Colonic mucosa (tissue), 4 donors: ENCODE data around the gene MCM5. TPM values are rescaled to one million over a fixed set of nuclear protein-coding genes. Genes with fewer than 3 reads are reported as not detected.

Experiments
- DNase-seq: peaks from one replicate; pipeline ENCODE4 v3.0.0-alpha.2; 2020
- H3K27ac ChIP-seq: fragments of 200-600 bp; one replicate; pipeline ENCODE4 v1.8.0; 2021
- H3K27me3 ChIP-seq: fragments of 200-600 bp; one replicate; pipeline ENCODE4 v1.8.0; 2021
- H3K36me3 ChIP-seq: fragments of 200-600 bp; one replicate; pipeline ENCODE4 v1.8.0; 2021
- H3K4me1 ChIP-seq: fragments of 200-600 bp; one replicate; pipeline ENCODE4 v1.8.0; 2021; ENCODE audit warnings: mild to moderate bottlenecking
- H3K4me3 ChIP-seq: fragments of 200-600 bp; one replicate; pipeline ENCODE4 v1.8.0; 2021
- H3K9ac ChIP-seq, 2 donors: one replicate each; pipeline ENCODE4 v1.7.0; 2013; ENCODE audit warnings: control low read depth in 2 of 2, low read depth in 2 of 2, low read length in 2 of 2
- H3K9me3 ChIP-seq: fragments of 200-600 bp; one replicate; pipeline ENCODE4 v1.8.0; 2021
- intact Hi-C: fragments of 100-400 bp; cut with DNase I; formaldehyde crosslinking; loops from one replicate; pipeline ENCODE4 v1.14.1; 2022
- total RNA-seq, 2 donors: library from RNA; stranded (reverse); fragmentation: NEBNext Ultra II Directional in 1 of 2; extraction: Animal tissue kit (Norgen Biotek cat#: 25700) in 1 of 2; gene quantifications; one replicate each; pipeline ENCODE4 v1.2.1, GENCODE V29; 2021
- TF ChIP-seq, protein P1 (sequence below): fragments of 200-600 bp; IDR thresholded peaks from one replicate; pipeline ENCODE4 v1.8.0; 2022; ENCODE audit warnings: antibody characterized with exemption, mild to moderate bottlenecking
- donor health status: healthy.
- donor health status: DM: no; HTN: no; CAD: no.
- donor health status: DM: no; HTN: no; CAD: no.

The MCM5 gene
- total RNA-seq, 2 donors from 2014 or later = 33.0 to 120 TPM

DNA sequence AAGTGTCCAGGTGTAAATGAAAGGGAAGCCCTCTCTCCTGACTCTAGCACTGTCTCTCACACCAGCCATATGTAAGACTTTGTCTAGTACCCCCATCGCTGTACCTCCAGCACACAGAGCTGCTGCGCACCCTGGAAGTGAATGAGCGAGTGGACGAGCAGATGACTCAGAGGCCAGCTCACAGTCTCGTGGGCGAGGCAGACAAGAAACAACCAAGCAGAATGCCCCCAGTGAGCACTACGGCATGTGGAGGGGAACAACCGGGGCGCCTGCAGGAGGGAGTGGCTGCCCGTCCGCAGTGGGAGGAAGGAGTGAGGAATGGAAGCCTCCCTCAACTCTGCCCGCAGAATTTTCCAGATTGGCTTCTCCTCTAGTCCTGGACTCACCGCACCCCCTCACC, 46.4 kb downstream of the MCM5 start:
- H3K4me1 ChIP-seq = no peaks in the 10 kb centered on the region
- no peak overlapping the region for H3K4me3 ChIP-seq
- intact Hi-C loops = no loop called here
- H3K9ac ChIP-seq = no peak overlapping the region
- H3K9me3 ChIP-seq = no peaks in the 10 kb centered on the region
- TF ChIP-seq, protein P1, sequence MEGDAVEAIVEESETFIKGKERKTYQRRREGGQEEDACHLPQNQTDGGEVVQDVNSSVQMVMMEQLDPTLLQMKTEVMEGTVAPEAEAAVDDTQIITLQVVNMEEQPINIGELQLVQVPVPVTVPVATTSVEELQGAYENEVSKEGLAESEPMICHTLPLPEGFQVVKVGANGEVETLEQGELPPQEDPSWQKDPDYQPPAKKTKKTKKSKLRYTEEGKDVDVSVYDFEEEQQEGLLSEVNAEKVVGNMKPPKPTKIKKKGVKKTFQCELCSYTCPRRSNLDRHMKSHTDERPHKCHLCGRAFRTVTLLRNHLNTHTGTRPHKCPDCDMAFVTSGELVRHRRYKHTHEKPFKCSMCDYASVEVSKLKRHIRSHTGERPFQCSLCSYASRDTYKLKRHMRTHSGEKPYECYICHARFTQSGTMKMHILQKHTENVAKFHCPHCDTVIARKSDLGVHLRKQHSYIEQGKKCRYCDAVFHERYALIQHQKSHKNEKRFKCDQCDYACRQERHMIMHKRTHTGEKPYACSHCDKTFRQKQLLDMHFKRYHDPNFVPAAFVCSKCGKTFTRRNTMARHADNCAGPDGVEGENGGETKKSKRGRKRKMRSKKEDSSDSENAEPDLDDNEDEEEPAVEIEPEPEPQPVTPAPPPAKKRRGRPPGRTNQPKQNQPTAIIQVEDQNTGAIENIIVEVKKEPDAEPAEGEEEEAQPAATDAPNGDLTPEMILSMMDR = no peak
- no peak for DNase-seq
- no peaks in the 10 kb centered on the region for H3K36me3 ChIP-seq
- peak overlapping the region; percentile 22 for H3K27ac ChIP-seq
- H3K27me3 ChIP-seq = no peaks in the 10 kb centered on the region

DNA sequence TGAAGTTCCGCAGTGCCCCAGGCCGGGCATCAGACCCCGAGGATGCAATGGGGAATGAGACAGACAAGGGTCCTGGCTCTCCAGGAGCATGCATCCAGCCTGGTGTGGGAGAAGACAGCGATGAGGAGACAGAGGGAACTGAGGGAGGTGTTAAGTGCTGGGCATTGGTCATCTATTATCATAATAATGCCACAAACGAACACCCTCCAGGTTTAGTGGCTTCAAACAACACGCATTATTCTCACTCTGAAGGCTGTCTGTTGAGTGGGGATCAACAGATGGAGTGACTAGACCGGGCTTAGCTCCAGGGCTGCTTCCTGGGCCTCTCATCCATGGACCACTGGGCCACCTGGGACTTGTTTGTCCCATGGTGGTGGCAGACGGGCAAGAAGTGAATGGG, 48.6 kb downstream of the MCM5 start:
- Histone ChIP-seq H3K27ac (no peak overlapping the region), H3K4me1 (peaks cover 10% of the 10 kb centered on the region), H3K27me3 (no peaks in the 10 kb centered on the region), H3K9ac (no peak overlapping the region), H3K36me3 (no peaks in the 10 kb centered on the region), H3K9me3 (no peaks in the 10 kb centered on the region), H3K4me3 (no peak overlapping the region)
- intact Hi-C loops = no loop called here
- TF ChIP-seq, protein P1 = no peak
- no peak for DNase-seq

DNA sequence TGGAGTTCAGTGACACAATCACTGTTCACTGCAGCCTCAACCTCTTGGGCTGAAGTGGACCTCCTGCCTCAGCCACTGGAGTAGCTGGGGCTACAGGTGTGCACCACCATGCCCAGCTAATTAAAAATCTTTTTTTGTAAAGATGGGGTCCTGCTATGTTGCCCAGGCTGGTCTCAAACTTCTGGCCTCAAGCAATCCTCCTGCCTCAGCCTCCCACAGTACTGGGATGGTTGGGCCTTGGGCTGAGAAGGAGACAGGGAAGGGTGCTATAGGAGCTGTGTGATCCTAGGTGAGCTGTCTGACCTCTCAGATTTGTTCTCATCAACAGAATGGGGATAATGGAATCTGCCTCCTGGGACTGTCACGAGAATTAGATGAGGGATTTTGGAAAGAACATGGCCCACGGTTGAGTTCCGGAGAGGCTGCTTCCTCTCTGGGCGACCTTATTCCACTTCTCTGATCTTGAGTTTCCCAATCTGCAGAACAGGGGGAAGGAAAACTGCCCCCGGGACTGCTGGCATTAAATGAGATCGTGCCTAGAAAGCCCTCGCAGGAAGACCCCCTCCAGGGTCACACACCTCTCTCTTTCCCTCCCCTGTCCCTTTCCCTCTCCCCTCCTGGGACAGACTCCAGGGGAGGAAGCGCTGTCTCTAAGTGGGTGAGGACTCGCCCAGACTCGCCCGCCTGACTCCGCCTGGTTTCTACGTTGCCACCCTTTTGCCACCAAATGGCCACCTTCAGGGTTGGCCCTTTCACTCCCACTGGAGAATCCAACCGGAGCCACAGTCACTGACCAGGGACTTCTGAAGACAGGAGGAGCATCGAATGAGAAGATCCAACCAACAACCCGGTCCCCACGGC, 50.1 kb downstream of the MCM5 start:
- intact Hi-C loops = no loop called here
- Histone ChIP-seq H3K4me3 (no peak overlapping the region), H3K36me3 (no peaks in the 10 kb centered on the region), H3K4me1 (peaks cover 10% of the 10 kb centered on the region), H3K9ac (no peak overlapping the region), H3K27me3 (no peaks in the 10 kb centered on the region), H3K9me3 (no peaks in the 10 kb centered on the region), H3K27ac (no peak overlapping the region)
- TF ChIP-seq, protein P1 = no peak
- DNase-seq = no peak

DNA sequence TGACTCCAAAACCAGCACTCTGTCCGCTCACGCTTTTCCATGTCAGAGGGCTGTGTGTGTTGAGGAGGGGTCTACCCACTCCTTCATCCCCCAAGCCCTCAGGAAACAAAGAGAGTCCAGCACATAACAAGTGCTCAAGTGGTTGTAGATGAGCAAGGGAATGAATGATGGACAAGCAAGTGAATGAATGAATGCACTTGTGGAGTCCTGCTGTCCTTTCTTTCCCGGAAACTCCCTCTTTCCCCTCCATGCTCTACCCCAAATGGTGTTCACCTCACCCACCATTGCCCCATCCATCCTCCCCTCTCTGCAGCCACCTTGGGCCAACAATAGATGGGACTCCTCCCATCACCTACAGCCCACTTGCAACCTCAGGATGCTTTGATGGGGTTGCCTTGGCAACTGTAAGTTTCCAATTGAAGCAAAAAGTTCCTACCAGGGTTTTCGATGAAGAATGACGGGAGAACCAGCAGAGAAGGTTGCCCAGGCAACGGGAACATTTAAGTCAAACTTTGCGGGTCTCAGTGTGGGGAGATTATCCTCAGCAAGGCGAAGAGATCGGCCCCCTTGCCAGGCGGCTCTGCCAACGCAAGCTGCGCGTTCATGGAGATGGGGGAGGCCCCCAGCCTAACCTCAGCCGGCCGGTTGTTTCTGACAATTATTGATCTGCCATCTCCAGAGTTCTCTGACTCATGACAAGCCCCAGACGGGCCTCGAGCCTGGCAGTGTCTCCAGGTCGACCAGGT, 51.1 kb downstream of the MCM5 start:
- peaks cover 10% of the 10 kb centered on the region for H3K4me1 ChIP-seq
- H3K9ac ChIP-seq = peak overlapping the region; percentile 32 to 76
- no peaks in the 10 kb centered on the region for H3K27me3 ChIP-seq
- intact Hi-C loops = no loop called here
- no peaks in the 10 kb centered on the region for H3K9me3 ChIP-seq
- TF ChIP-seq, protein P1 = no peak
- no peak overlapping the region for H3K4me3 ChIP-seq
- DNase-seq = no peak
- H3K27ac ChIP-seq = no peak overlapping the region
- H3K36me3 ChIP-seq = no peaks in the 10 kb centered on the region

DNA sequence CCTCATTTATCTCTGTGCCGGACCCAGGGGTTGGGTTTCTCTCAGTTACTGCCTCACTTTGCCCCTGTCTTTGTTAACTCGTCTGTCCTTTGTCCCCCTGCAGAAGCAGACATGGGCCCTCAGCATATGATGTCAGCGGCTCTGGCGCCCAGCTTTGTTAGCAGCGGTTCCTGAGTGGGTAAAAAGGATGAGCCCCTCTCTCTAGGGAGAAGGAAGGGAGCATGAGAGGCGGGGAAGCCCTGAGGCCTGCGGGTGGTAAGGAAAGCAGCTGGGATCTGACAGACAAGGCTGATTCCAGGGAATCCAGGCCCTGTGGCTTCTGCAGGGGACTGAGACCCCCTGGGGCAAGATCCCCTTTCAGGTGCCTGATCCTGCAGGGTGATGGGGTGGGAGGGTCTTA, 51.7 kb downstream of the MCM5 start:
- no peak for DNase-seq
- Histone ChIP-seq H3K27me3 (no peaks in the 10 kb centered on the region), H3K9me3 (no peaks in the 10 kb centered on the region), H3K4me1 (peaks cover 10% of the 10 kb centered on the region), H3K9ac (peak overlapping the region; percentile 32 to 76), H3K36me3 (no peaks in the 10 kb centered on the region), H3K4me3 (no peak overlapping the region), H3K27ac (peak overlapping the region; percentile 86)
- intact Hi-C loops = no loop called here
- TF ChIP-seq, protein P1 = no peak
